WTC11 (cell line): ENCODE results near the gene VAC14. TPM values are rescaled to one million over a fixed set of nuclear protein-coding genes. Genes with fewer than 3 reads are reported as not detected.

Experiments used
- ATAC-seq: fragments of 200-7000 bp; cut with Tn5 transposase; 2 replicates; pipeline ENCODE4 v1.10.0; 2021; ENCODE audit warnings: mild to moderate bottlenecking, moderate library complexity
- CTCF ChIA-PET: fragments of 300-600 bp; sonication (Branson Sonifier 250); formaldehyde crosslinking; loops from one replicate; lab custom pipeline; 2021; ENCODE audit warnings: antibody characterized with exemption; lab: Charles Lee
- POLR2A ChIA-PET: fragments of 350-600 bp; sonication (Branson Sonifier 250); formaldehyde crosslinking; loops from one replicate; lab custom pipeline; 2021; ENCODE audit warnings: antibody characterized with exemption; lab: Charles Lee
- DNase-seq: peaks from one replicate; pipeline ENCODE4 v3.0.0; 2021; ENCODE audit warnings: low spot score
- H3K27ac Mint-ChIP-seq: 2 replicates; pipeline ENCODE4 v1.8.0; 2021; ENCODE audit warnings: mixed read lengths
- H3K27me3 Mint-ChIP-seq: 2 replicates; pipeline ENCODE4 v1.8.0; 2021; ENCODE audit warnings: low read depth, mild to moderate bottlenecking, moderate library complexity, mixed read lengths
- H3K36me3 Mint-ChIP-seq: 2 replicates; pipeline ENCODE4 v1.8.0; 2021; ENCODE audit warnings: mixed read lengths
- H3K4me1 Mint-ChIP-seq: 2 replicates; pipeline ENCODE4 v1.8.0; 2022; ENCODE audit warnings: mixed read lengths
- H3K4me3 Mint-ChIP-seq: 2 replicates; pipeline ENCODE4 v1.8.0; 2021; ENCODE audit warnings: mild to moderate bottlenecking, moderate library complexity, mixed read lengths
- H3K9me3 Mint-ChIP-seq: 2 replicates; pipeline ENCODE4 v1.8.0; 2021; ENCODE audit warnings: mixed read lengths
- AR ChIP-seq: fragments of 250-450 bp; sonication (Bioruptor Pico); IDR thresholded peaks from 2 replicates; pipeline ENCODE4 v1.9.0; 2021; ENCODE audit warnings: mild to moderate bottlenecking
- ATF6 ChIP-seq: sonication (generic); formaldehyde crosslinking; IDR thresholded peaks from 2 replicates; pipeline ENCODE4 v1.8.1; 2023; ENCODE audit warnings: mild to moderate bottlenecking, missing genetic modification reagents
- CREM ChIP-seq: sonication (generic); formaldehyde crosslinking; IDR thresholded peaks from 2 replicates; pipeline ENCODE4 v1.8.1; 2022; ENCODE audit warnings: mild to moderate bottlenecking, missing genetic modification reagents, moderate library complexity
- CTCF ChIP-seq: fragments of 200-600 bp; IDR thresholded peaks from 2 replicates; pipeline ENCODE4 v1.8.0; 2022; ENCODE audit warnings: antibody characterized with exemption
- GRHL2 ChIP-seq: fragments of 250-450 bp; sonication (Bioruptor Pico); IDR thresholded peaks from 2 replicates; pipeline ENCODE4 v1.8.0; 2022; ENCODE audit warnings: mild to moderate bottlenecking, moderate library complexity; ENCODE audit not compliant: insufficient replicate concordance, severe bottlenecking
- JUN ChIP-seq: sonication (generic); formaldehyde crosslinking; IDR thresholded peaks from 2 replicates; pipeline ENCODE4 v1.8.0; 2023; ENCODE audit warnings: mild to moderate bottlenecking, missing genetic modification reagents
- NFE2L1 ChIP-seq: sonication (generic); formaldehyde crosslinking; IDR thresholded peaks from 2 replicates; pipeline ENCODE4 v1.8.1; 2023; ENCODE audit warnings: missing genetic modification reagents
- RELA ChIP-seq: sonication (generic); formaldehyde crosslinking; IDR thresholded peaks from 2 replicates; pipeline ENCODE4 v1.8.1; 2022; ENCODE audit warnings: missing genetic modification reagents, mild to moderate bottlenecking, borderline replicate concordance
- SMAD4 ChIP-seq: sonication (generic); formaldehyde crosslinking; IDR thresholded peaks from 2 replicates; pipeline ENCODE4 v1.8.0; 2022; ENCODE audit warnings: mild to moderate bottlenecking, missing genetic modification reagents
- SOX15 ChIP-seq: fragments of 250-450 bp; sonication (Bioruptor Pico); IDR thresholded peaks from 2 replicates; pipeline ENCODE4 v1.9.0; 2021; ENCODE audit warnings: mild to moderate bottlenecking
- SP1 ChIP-seq: sonication (generic); formaldehyde crosslinking; conservative IDR thresholded peaks from 2 replicates; pipeline ENCODE4 v1.8.1; 2022; ENCODE audit warnings: missing genetic modification reagents
- ZNF138 ChIP-seq: sonication (generic); formaldehyde crosslinking; conservative IDR thresholded peaks from 2 replicates; pipeline ENCODE4 v1.8.1; 2022; ENCODE audit warnings: mild to moderate bottlenecking, moderate library complexity, missing genetic modification reagents
- ZNF219 ChIP-seq: sonication (generic); formaldehyde crosslinking; IDR thresholded peaks from 2 replicates; pipeline ENCODE4 v1.8.0; 2023; ENCODE audit warnings: missing genetic modification reagents, mild to moderate bottlenecking, borderline replicate concordance
- ZNF317 ChIP-seq: sonication (generic); formaldehyde crosslinking; IDR thresholded peaks from 2 replicates; pipeline ENCODE4 v1.8.1; 2023; ENCODE audit warnings: low read depth, mild to moderate bottlenecking, moderate library complexity, missing genetic modification reagents, borderline replicate concordance
- ZNF396 ChIP-seq: fragments of 250-450 bp; sonication (Bioruptor Pico); IDR thresholded peaks from 2 replicates; pipeline ENCODE4 v1.8.0; 2021; ENCODE audit warnings: mild to moderate bottlenecking, moderate library complexity, borderline replicate concordance
- ZNF416 ChIP-seq: fragments of 250-450 bp; sonication (Bioruptor Pico); IDR thresholded peaks from 2 replicates; pipeline ENCODE4 v1.9.0; 2021; ENCODE audit warnings: mild to moderate bottlenecking, inconsistent platforms
- ZNF671 ChIP-seq: fragments of 250-450 bp; sonication (Bioruptor Pico); IDR thresholded peaks from 2 replicates; pipeline ENCODE4 v1.8.0; 2021; ENCODE audit warnings: mild to moderate bottlenecking
- total RNA-seq: library from RNA; stranded (reverse); gene quantifications from 3 replicates; pipeline ENCODE4 v1.2.3, GENCODE V29; 2021
- TF ChIP-seq, protein P1 (sequence below): fragments of 250-450 bp; sonication (Bioruptor Pico); IDR thresholded peaks from 2 replicates; pipeline ENCODE4 v2.1.2; 2022; ENCODE audit warnings: mild to moderate bottlenecking, moderate library complexity
- TF ChIP-seq, protein P2 (sequence below): sonication (generic); formaldehyde crosslinking; IDR thresholded peaks from 2 replicates; pipeline ENCODE4 v1.8.0; 2022; ENCODE audit warnings: mild to moderate bottlenecking, missing genetic modification reagents
- TF ChIP-seq, protein P3 (sequence below): sonication (generic); formaldehyde crosslinking; IDR thresholded peaks from 2 replicates; pipeline ENCODE4 v1.8.1; 2022; ENCODE audit warnings: mild to moderate bottlenecking, moderate library complexity, missing genetic modification reagents
- TF ChIP-seq, protein P4 (sequence below): sonication (generic); formaldehyde crosslinking; IDR thresholded peaks from 2 replicates; pipeline ENCODE4 v1.8.0; 2023; ENCODE audit warnings: missing genetic modification reagents

VAC14 gene
- total RNA-seq, 1 experiment from 2014 or later = 60.1 TPM

GRCh38 chr16:70808371-70808770 lies 7.4 kb upstream of the VAC14 start (continued):
- TF ChIP-seq, protein P1, sequence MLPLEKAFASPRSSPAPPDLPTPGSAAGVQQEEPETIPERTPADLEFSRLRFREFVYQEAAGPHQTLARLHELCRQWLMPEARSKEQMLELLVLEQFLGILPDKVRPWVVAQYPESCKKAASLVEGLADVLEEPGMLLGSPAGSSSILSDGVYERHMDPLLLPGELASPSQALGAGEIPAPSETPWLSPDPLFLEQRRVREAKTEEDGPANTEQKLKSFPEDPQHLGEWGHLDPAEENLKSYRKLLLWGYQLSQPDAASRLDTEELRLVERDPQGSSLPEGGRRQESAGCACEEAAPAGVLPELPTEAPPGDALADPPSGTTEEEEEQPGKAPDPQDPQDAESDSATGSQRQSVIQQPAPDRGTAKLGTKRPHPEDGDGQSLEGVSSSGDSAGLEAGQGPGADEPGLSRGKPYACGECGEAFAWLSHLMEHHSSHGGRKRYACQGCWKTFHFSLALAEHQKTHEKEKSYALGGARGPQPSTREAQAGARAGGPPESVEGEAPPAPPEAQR = no peak
- TF ChIP-seq ZNF416 (CRISPR knock-in tag) (no peak), RELA (CRISPR knock-in tag) (no peak), ZNF396 (CRISPR knock-in tag) (no peak), ZNF671 (no peak), AR (CRISPR knock-in tag) (no peak), ZNF219 (CRISPR knock-in tag) (no peak), NFE2L1 (CRISPR knock-in tag) (no peak)
- TF ChIP-seq, protein P2, sequence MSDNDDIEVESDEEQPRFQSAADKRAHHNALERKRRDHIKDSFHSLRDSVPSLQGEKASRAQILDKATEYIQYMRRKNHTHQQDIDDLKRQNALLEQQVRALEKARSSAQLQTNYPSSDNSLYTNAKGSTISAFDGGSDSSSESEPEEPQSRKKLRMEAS = no peak
- TF ChIP-seq, protein P3, sequence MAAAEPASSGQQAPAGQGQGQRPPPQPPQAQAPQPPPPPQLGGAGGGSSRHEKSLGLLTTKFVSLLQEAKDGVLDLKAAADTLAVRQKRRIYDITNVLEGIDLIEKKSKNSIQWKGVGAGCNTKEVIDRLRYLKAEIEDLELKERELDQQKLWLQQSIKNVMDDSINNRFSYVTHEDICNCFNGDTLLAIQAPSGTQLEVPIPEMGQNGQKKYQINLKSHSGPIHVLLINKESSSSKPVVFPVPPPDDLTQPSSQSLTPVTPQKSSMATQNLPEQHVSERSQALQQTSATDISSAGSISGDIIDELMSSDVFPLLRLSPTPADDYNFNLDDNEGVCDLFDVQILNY (CRISPR knock-in tag) = no peak

GRCh38 chr16:70805787-70806186 lies 4.8 kb upstream of the VAC14 start:
- CTCF ChIA-PET = no interaction called here
- H3K27ac Mint-ChIP-seq = no peak overlapping the region
- H3K27me3 Mint-ChIP-seq = peaks cover 87% of the 10 kb centered on the region
- no peak overlapping the region for H3K4me3 Mint-ChIP-seq
- ATAC-seq (no peak), DNase-seq (no peak)
- peaks cover 15% of the 10 kb centered on the region; the same call in 1 of the 2 replicates for H3K9me3 Mint-ChIP-seq
- H3K4me1 Mint-ChIP-seq = peaks cover 7% of the 10 kb centered on the region
- TF ChIP-seq GRHL2 (CRISPR knock-in tag) (no peak), SOX15 (CRISPR knock-in tag) (no peak), SP1 (CRISPR knock-in tag) (no peak), ZNF138 (CRISPR knock-in tag) (no peak), SMAD4 (CRISPR knock-in tag) (no peak)
- TF ChIP-seq, protein P4, sequence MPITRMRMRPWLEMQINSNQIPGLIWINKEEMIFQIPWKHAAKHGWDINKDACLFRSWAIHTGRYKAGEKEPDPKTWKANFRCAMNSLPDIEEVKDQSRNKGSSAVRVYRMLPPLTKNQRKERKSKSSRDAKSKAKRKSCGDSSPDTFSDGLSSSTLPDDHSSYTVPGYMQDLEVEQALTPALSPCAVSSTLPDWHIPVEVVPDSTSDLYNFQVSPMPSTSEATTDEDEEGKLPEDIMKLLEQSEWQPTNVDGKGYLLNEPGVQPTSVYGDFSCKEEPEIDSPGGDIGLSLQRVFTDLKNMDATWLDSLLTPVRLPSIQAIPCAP (CRISPR knock-in tag) = no peak
- POLR2A ChIA-PET = no interaction called here
- H3K36me3 Mint-ChIP-seq = no peaks in the 10 kb centered on the region

- H3K9me3 Mint-ChIP-seq = peaks cover 15% of the 10 kb centered on the region; the same call in 1 of the 2 replicates
- H3K4me1 Mint-ChIP-seq = peaks cover 9% of the 10 kb centered on the region
- no peak for ATAC-seq
- POLR2A ChIA-PET = no interaction called here
- CTCF ChIA-PET = no interaction called here
- no peaks in the 10 kb centered on the region for H3K36me3 Mint-ChIP-seq
- H3K27ac Mint-ChIP-seq = no peak overlapping the region
- H3K4me3 Mint-ChIP-seq = no peak overlapping the region
- peaks cover 87% of the 10 kb centered on the region for H3K27me3 Mint-ChIP-seq
- DNase-seq = no peak
- TF ChIP-seq ATF6 (CRISPR knock-in tag) (no peak), ZNF416 (CRISPR knock-in tag) (no peak), SMAD4 (CRISPR knock-in tag) (no peak), ZNF317 (CRISPR knock-in tag) (no peak), CTCF (no peak), JUN (CRISPR knock-in tag) (no peak), ZNF671 (no peak), CREM (no peak)
Measured at GRCh38 chr16:70805380-70805779, 4.4 kb upstream of the VAC14 start.
